ENCODE data around the gene CENPU. TPM values are rescaled to one million over a fixed set of nuclear protein-coding genes. Genes with fewer than 3 reads are reported as not detected.

Gene CENPU
- total RNA-seq, 1 donor from 2014 or later: 1.7 TPM

DNA sequence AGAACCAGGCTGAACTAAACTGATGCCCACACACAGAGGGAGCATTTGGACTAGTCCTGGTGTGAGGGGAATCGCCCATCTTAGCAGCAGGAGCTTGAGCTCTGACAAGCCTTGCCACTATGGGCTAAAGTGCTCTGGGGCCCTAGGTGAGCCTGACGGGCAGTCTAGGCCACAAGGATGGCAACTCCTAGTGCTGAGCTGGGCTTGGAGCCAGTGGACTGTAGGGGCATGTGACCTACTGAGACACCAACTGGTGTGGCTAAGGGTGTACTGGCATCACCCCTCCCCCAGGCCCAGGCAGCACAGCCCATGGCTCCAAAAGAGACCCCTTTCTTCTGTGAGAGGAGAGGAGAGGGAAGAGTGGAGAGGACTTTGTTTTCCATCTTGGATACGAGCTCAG is 14.5 kb downstream of the CENPU start:
- no peak for ATAC-seq
- Histone ChIP-seq H3K36me3 (no peaks in the 10 kb centered on the region), H3K27ac (no peak overlapping the region), H3K4me3 (no peak overlapping the region), H3K9me3 (no peaks in the 10 kb centered on the region), H3K27me3 (no peaks in the 10 kb centered on the region), H3K4me1 (no peaks in the 10 kb centered on the region)
- TF ChIP-seq, protein P1, sequence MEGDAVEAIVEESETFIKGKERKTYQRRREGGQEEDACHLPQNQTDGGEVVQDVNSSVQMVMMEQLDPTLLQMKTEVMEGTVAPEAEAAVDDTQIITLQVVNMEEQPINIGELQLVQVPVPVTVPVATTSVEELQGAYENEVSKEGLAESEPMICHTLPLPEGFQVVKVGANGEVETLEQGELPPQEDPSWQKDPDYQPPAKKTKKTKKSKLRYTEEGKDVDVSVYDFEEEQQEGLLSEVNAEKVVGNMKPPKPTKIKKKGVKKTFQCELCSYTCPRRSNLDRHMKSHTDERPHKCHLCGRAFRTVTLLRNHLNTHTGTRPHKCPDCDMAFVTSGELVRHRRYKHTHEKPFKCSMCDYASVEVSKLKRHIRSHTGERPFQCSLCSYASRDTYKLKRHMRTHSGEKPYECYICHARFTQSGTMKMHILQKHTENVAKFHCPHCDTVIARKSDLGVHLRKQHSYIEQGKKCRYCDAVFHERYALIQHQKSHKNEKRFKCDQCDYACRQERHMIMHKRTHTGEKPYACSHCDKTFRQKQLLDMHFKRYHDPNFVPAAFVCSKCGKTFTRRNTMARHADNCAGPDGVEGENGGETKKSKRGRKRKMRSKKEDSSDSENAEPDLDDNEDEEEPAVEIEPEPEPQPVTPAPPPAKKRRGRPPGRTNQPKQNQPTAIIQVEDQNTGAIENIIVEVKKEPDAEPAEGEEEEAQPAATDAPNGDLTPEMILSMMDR (IDR thresholded peaks at IDR 0.05): no peak
- DNase-seq: no peak
- intact Hi-C loops (cut with DNase I): no loop called here

DNA sequence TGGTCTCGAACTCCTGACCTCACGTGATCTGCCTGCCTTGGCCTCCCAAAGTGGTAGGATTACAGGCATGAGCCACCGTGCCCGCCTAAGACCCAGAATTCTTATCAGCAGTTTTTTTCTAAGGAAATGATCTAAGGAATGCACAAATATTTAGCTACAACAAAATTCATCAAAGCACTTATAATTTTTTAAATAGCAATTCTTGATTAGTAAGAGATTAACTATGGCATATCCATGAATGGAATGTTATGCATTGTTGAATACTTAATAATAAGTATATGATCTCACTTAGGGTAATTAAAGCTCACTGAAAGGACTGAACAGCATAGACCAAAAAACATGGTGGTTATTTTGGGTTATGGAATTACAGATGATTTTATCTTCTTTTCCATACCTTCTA is 18.4 kb downstream of the CENPU start:
- DNase-seq (no peak), ATAC-seq (no peak)
- TF ChIP-seq, protein P1 (IDR thresholded peaks at IDR 0.05): no peak

GRCh38 chr4:184713887-184714286 is 20.0 kb downstream of the CENPU start:
- no peaks in the 10 kb centered on the region for H3K36me3 ChIP-seq
- no peak for DNase-seq

More for the DNA sequence above, 18.4 kb downstream of the CENPU start:
- intact Hi-C loops (cut with DNase I): no loop called here
- H3K27me3 ChIP-seq: no peaks in the 10 kb centered on the region
- H3K4me3 ChIP-seq: no peak overlapping the region
- no peaks in the 10 kb centered on the region for H3K4me1 ChIP-seq
- no peaks in the 10 kb centered on the region for H3K9me3 ChIP-seq
- no peak overlapping the region for H3K27ac ChIP-seq
- no peaks in the 10 kb centered on the region for H3K36me3 ChIP-seq

DNA sequence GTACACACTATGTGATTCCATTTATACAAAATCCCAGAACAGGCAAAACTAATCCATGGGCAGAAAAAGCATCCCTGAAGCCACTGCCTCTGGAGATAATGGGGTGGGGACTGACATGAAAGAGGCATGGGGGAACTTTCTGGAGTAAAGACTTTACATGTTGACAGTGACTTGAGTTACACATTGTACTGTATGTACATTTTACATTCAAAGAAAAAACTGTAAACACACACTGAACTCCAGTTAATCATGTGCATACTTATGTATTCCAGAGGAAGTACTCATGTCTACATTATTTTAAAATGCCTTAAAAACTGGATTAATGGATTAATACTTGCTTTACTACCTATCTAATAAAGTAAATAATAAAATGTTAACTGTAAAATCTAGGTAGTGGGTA is 21.6 kb downstream of the CENPU start:
- Histone ChIP-seq H3K4me3 (no peak overlapping the region), H3K4me1 (no peaks in the 10 kb centered on the region), H3K9me3 (no peaks in the 10 kb centered on the region), H3K36me3 (no peaks in the 10 kb centered on the region), H3K27me3 (no peaks in the 10 kb centered on the region), H3K27ac (no peak overlapping the region)
- TF ChIP-seq, protein P1 (IDR thresholded peaks at IDR 0.05): no peak
- intact Hi-C loops (cut with DNase I): no loop called here
- ATAC-seq (no peak), DNase-seq (no peak)

More at GRCh38 chr4:184713887-184714286, 20.0 kb downstream of the CENPU start:
- H3K4me3 ChIP-seq: no peak overlapping the region
- H3K27ac ChIP-seq: no peak overlapping the region
- no peak for ATAC-seq
- TF ChIP-seq, protein P1 (IDR thresholded peaks at IDR 0.05): no peak
- intact Hi-C loops (cut with DNase I): no loop called here
- H3K9me3 ChIP-seq: no peaks in the 10 kb centered on the region
- H3K27me3 ChIP-seq: no peaks in the 10 kb centered on the region
- H3K4me1 ChIP-seq: no peaks in the 10 kb centered on the region

GRCh38 chr4:184706453-184706852 is 27.4 kb downstream of the CENPU start:
- H3K4me3 ChIP-seq: no peak overlapping the region
- no peaks in the 10 kb centered on the region for H3K36me3 ChIP-seq
- TF ChIP-seq, protein P1 (IDR thresholded peaks at IDR 0.05): no peak
- DNase-seq (no peak), ATAC-seq (no peak)
- intact Hi-C loops (cut with DNase I): no loop called here
- no peak overlapping the region for H3K27ac ChIP-seq
- no peaks in the 10 kb centered on the region for H3K4me1 ChIP-seq
- H3K27me3 ChIP-seq: no peaks in the 10 kb centered on the region
- H3K9me3 ChIP-seq: no peaks in the 10 kb centered on the region

GRCh38 chr4:184705692-184706091 is 28.2 kb downstream of the CENPU start:
- no peak for ATAC-seq
- Histone ChIP-seq H3K4me3 (no peak overlapping the region), H3K27ac (no peak overlapping the region), H3K27me3 (no peaks in the 10 kb centered on the region), H3K4me1 (no peaks in the 10 kb centered on the region), H3K9me3 (no peaks in the 10 kb centered on the region), H3K36me3 (no peaks in the 10 kb centered on the region)
- intact Hi-C loops (cut with DNase I): no loop called here
- DNase-seq: no peak
- TF ChIP-seq, protein P1 (IDR thresholded peaks at IDR 0.05): no peak
